Kidney (tissue), 14 donors: ENCODE results near the gene CCND1. TPM values are rescaled to one million over a fixed set of nuclear protein-coding genes. Genes with fewer than 3 reads are reported as not detected.

Source experiments
- DNase-seq, 5 donors: peaks; one replicate each; pipeline ENCODE4 v3.0.0-alpha.2; 2013 to 2020
- FAIRE-seq: peaks from 2 replicates; lab custom pipeline; 2012; peaks lifted over from hg19 to GRCh38; lab: Jason Lieb, UNC
- H3K27ac ChIP-seq, 2 donors: one replicate each; pipeline ENCODE4 v1.7.0; 2013; ENCODE audit warnings: low read depth in 2 of 2, low read length in 2 of 2, inconsistent platforms in 1 of 2
- H3K27me3 ChIP-seq: one replicate; pipeline ENCODE4 v1.7.1; 2013; ENCODE audit warnings: low read length, inconsistent platforms; ENCODE audit not compliant: control insufficient read depth, insufficient read depth
- H3K36me3 ChIP-seq, 3 donors: one replicate each; pipeline versions ENCODE4 v1.7.0 to v1.7.1; 2013; ENCODE audit warnings: low read length in 3 of 3, control low read depth in 1 of 3, inconsistent platforms in 1 of 3; ENCODE audit not compliant: insufficient read depth in 3 of 3, control insufficient read depth in 2 of 3
- H3K4me1 ChIP-seq, 3 donors: one replicate each; pipeline versions ENCODE4 v1.7.0 to v1.7.1; 2013; ENCODE audit warnings: low read length in 3 of 3, inconsistent platforms in 1 of 3, low read depth in 1 of 3; ENCODE audit not compliant: control insufficient read depth in 2 of 3, insufficient read depth in 2 of 3
- H3K4me3 ChIP-seq, 3 donors: one replicate each; pipeline versions ENCODE4 v1.7.0 to v1.8.1; 2013; ENCODE audit warnings: low read length in 3 of 3, control low read depth in 1 of 3, inconsistent platforms in 1 of 3
- H3K9ac ChIP-seq, 3 donors: one replicate each; pipeline versions ENCODE4 v1.7.0 to v1.7.1; 2013; ENCODE audit warnings: low read length in 3 of 3, control low read depth in 1 of 3, inconsistent platforms in 1 of 3
- H3K9me3 ChIP-seq, 3 donors: one replicate each; pipeline versions ENCODE4 v1.7.0 to v1.7.1; 2013; ENCODE audit warnings: low read length in 3 of 3, control low read depth in 1 of 3, inconsistent platforms in 1 of 3; ENCODE audit not compliant: control insufficient read depth in 2 of 3, insufficient read depth in 1 of 3
- CTCF ChIP-seq: IDR thresholded peaks from 3 replicates; pipeline ENCODE4 v1.5.1; 2012; ENCODE audit warnings: mild to moderate bottlenecking, moderate library complexity, borderline replicate concordance; ENCODE audit not compliant: insufficient read depth; ENCODE audit errors: extremely low read depth
- intact Hi-C: fragments of 100-400 bp; cut with DNase I; formaldehyde crosslinking; loops from one replicate; pipeline ENCODE4 v1.11.1; 2022
- polyA plus RNA-seq: library from polyadenylated mRNA; stranded (reverse); fragments of 350-450 nt; fragmentation: Illumina TruSeq; extraction: RNeasy Lipid Tissue Mini Kit (QIAGEN cat#74804); gene quantifications from one replicate; pipeline ENCODE4 v1.2.3, GENCODE V29; 2014; ENCODE audit warnings: low read depth, low replicate concordance; ENCODE audit not compliant: insufficient read depth
- total RNA-seq: library from RNA; stranded (reverse); fragmentation: NEBNext Ultra II Directional; extraction: Animal tissue kit (Norgen Biotek cat#: 25700); gene quantifications from one replicate; pipeline ENCODE4 v1.2.1, GENCODE V29; 2021
- donor health status: control.
- donor health status: control.
- donor health status: control.
- donor health status: control.
- donor health status: control.
- donor health status: DM: yes; HTN: yes; CAD: no.
- donor health status: Normal renal cell carcinoma (clear cell type).

Gene CCND1
- total and polyA plus RNA-seq, 2 donors from 2014 or later = 37.6 to 142 TPM

GRCh38 chr11:69603111-69603836 is 37.7 kb upstream of the CCND1 start:
- FAIRE-seq = no peak
- intact Hi-C loops = no loop called here
- Histone ChIP-seq H3K4me1 (no peaks in the 10 kb centered on the region), H3K27me3 (no peaks in the 10 kb centered on the region), H3K9me3 (peaks cover 0 to 3% (median 0%) of the 10 kb centered on the region in 3 donors), H3K27ac (no peak overlapping the region), H3K4me3 (no peak overlapping the region), H3K9ac (no peak overlapping the region), H3K36me3 (no peaks in the 10 kb centered on the region)
- DNase-seq = peak in 3 of 5 donors; percentile 37 to 79 (median 71)
- TF ChIP-seq CTCF = no peak

GRCh38 chr11:69604055-69604454 is 36.9 kb upstream of the CCND1 start:
- no peak overlapping the region for H3K4me3 ChIP-seq
- no peaks in the 10 kb centered on the region for H3K36me3 ChIP-seq
- H3K27ac ChIP-seq = no peak overlapping the region
- intact Hi-C loops = no loop called here
- no peak for TF ChIP-seq CTCF
- DNase-seq = peak in 2 of 5 donors; percentile 47 to 53
- peaks cover 0 to 9% (median 0%) of the 10 kb centered on the region in 3 donors for H3K9me3 ChIP-seq
- no peak for FAIRE-seq
- H3K9ac ChIP-seq = no peak overlapping the region
- no peaks in the 10 kb centered on the region for H3K27me3 ChIP-seq
- no peaks in the 10 kb centered on the region for H3K4me1 ChIP-seq

GRCh38 chr11:69605737-69606526 is 35.0 kb upstream of the CCND1 start:
- peaks cover 0 to 22% (median 4%) of the 10 kb centered on the region in 3 donors for H3K9me3 ChIP-seq
- H3K4me3 ChIP-seq = no peak overlapping the region
- intact Hi-C loops = no loop called here
- no peaks in the 10 kb centered on the region for H3K36me3 ChIP-seq
- no peak overlapping the region for H3K9ac ChIP-seq
- no peak for TF ChIP-seq CTCF
- no peaks in the 10 kb centered on the region for H3K27me3 ChIP-seq
- no peaks in the 10 kb centered on the region for H3K4me1 ChIP-seq
- FAIRE-seq (no peak), DNase-seq (no peak)
- no peak overlapping the region for H3K27ac ChIP-seq
